ENCODE results near the gene PCMTD2.

Gene PCMTD2

DNA sequence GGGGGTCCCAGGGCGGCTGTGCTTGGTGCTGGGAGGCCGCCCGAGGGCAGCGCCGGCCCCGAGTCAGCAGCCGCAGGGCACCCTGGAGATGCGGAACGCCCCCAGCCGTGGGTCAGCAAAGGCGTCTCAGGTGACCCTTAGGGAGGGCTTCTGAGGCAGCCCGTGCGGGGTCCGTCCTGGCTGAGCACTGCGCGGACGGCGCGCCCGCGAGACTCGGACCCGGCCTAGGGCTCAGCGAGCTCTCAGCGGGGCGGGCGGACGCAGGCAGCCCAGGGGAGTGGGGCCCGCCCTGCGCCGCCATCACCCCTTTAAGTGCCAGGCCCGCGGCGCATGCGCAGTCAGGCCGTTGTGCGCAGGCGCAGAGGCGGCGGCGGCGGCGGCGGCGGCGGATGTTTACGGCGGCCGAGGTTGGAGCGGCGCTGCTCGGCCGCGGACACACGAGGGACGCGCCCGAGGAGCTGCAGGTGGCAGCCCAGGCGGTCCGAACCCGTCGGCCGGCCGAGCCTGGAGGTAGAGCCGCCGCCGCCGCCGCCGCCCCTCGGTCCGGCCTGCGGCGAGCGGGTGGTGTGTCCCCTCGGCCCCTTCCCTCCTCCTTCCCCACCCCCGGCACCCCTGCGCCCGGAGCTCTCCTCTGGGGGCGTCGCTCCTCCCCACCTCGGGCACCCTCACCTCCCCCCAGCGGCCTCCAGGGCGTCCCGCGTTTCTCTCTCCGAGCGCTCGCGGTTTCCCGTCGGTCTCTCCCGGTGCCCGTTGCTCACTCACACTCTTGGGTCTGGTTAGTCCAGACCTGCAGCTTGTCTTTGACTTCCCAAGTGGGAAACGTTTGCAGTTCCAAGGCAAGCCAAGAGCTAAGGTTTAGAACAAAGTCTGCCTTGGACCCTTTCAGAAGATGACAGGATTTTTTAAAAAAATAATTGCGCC lies at the start of gene PCMTD2:
Gene PCMTD2 (plus strand): TSS at position 388 of the 921 bp plus-strand sequence. CDS start 4,218 bp downstream, outside the sequence.
- no peak for FAIRE-seq

DNA sequence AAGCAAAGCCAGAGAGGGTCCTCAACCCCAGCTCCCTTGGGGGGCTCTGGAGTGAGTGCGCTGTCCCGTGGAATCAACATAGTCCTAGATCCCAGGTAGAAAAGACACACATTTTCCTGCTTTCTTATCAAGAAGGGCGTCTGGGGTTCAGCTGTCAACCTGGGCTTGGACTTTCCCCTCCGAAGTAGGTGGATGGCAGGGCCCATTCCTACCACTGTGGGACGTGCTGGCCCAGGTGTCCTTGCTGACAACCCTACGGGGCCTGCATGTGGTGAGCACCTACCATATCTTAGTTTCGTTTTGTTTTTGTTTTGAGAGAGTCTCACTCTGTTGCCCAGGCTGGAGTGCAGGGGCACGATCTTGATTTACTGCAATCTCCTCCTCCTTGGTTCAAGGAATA lies 48.9 kb upstream of the PCMTD2 start:
- no peak for FAIRE-seq

DNA sequence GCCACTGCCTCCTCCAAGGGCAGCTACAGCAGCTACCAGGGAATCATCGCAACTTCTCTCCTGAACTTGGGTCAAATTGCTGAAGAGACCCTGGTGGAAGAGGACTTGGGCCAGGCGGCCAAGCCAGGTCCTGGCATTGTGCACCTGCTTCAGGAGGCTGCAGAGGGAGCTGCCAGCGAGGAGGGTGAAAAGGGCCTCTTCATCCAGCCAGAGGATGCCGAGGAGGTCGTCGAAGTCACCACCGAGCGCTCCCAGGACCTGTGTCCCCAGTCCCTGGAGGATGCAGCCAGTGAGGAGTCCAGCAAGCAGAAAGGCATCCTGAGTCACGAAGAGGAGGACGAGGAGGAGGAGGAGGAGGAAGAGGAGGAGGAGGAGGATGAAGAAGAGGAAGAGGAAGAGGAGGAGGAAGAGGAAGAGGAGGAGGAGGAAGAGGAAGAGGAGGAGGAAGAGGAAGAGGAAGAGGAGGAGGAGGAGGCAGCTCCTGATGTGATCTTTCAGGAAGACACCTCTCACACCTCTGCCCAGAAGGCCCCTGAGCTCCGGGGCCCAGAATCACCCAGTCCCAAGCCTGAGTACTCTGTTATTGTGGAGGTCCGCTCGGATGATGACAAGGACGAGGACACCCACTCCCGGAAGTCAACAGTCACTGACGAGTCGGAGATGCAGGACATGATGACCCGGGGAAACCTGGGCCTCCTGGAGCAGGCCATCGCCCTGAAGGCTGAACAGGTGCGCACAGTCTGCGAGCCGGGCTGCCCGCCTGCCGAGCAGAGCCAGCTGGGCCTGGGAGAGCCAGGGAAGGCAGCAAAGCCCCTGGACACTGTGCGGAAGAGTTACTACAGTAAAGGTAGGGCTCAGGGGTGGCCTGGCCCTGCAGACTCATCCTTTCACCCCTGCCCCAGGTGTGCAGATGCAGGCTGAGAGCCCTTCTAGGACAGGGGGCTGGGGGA lies 47.6 kb upstream of the PCMTD2 start:
- FAIRE-seq, result no peak

DNA sequence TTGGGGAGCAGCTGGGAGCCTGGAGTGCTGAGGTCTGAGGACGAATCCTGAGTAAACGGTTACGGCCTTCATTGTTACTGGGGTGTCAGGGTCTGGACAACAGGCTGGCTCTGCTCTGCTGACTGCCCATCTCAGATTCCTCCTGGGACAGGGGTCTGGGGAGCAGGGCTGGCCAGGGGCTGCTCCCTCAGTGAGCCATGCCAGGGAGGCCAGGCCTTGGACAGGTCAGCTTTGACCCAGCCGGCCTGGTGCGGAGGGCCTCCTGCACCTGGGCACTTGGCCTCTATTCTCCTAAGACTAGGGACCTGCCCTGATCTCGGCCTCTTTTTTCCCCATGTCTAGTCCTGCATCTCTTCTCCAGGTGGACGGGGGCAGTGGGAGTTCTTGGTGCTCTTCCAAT lies 46.4 kb upstream of the PCMTD2 start:
- no peak for FAIRE-seq

DNA sequence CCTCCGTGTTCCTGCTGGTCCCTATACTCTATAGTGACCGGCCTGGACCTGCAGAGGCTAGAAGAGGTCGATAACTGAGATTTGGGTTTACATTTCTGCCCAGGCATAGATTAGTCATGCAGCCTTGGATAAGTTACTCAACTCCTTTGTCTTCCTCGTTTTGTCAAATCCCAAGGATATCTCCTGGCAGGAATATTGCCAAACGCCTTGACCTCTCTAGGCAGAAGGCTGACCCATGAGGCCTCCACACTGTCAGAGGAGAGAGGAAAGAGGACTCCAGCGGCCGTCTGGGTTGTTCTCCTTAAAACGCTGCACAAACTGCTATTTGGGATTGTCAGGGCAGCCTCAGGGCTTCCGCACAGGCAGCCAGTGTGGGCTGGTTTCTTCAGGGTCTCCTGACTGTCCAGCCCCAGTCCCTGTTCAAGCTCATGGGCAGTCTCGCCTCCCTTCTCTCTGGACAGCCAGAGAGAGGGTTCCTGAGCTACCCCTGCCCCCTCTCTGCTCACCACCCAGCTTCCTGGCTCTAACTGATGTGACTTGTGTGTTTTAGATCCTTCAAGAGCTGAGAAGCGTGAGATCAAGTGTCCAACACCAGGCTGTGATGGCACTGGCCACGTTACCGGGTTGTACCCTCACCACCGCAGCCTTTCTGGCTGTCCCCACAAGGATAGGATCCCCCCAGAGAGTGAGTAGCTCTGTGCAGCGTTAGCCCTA lies 44.7 kb upstream of the PCMTD2 start:
- no peak for FAIRE-seq

DNA sequence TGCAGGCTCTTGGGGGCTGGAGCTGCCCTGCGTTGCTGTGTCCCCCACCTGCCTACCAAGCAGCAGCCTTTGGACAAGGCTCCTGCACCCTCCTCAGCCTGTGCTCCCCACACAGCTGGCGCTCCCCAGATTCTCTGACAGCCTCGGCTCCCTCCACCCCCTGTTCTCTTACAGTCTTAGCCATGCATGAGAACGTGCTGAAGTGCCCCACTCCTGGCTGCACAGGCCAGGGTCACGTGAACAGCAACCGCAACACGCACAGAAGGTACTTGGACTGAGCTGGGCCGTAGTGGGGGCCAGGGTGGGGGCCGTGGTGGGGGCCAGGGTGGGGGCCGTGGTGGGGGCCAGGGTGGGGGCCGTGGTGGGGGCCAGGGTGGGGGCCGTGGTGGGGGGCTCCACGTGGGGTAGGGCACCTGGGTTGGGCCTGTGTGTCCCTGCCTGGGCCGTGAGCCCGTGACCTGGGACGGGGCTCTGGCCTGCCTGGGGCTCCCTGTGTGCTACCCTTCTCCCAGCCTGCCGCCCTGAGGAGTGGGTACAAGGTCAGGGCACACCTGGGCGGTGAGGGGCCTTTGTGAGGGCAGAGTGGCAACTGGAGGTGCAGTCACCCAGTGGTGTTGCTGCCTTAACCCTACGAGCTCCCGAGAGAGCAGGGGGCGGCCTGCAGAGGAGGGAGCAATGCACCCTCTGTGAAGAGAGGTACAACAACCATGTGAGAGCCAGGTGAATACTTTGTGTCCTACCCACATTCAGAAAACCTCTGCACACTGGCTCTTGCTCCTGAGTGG lies 43.5 kb upstream of the PCMTD2 start:
- no peak for FAIRE-seq

DNA sequence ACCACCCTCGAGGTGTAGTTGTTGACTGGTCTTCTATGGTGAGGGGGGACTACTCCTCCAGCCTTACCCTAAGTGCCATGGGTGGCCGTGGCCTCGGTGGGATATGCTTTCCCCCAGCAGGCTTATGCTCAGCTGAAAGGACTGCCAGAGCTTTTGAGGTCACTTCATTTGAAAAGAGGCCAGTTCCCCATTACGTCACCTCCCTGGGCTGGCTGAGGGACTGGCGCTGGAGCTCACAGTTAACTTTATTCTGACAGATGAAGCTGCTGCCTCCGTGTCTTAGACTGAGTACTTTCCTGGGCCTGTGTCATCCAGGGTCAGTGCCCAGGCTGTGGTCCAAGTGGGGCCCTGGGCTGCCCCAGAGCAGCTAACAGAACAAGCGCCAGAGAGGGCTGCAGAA lies 42.8 kb upstream of the PCMTD2 start:
- no peak for FAIRE-seq

DNA sequence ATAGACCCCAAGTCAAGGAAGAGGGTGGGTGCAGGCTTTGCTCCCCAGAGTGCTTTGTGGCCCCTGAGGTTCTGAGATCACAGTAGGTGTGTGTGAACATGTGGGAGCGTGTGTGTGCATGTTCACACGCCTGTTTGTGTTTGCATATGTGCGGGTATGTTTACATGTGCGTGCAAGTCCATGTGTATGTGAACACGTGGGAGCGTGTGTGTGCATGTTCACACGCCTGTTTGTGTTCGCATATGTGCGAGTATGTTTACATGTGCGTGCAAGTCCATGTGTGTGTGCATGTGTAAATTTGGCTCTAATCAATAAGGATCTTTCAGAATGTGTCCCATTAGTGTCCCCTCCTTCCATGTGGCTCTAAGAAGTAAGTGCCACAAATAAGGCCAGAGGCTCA lies 41.4 kb upstream of the PCMTD2 start:
- FAIRE-seq, result no peak

DNA sequence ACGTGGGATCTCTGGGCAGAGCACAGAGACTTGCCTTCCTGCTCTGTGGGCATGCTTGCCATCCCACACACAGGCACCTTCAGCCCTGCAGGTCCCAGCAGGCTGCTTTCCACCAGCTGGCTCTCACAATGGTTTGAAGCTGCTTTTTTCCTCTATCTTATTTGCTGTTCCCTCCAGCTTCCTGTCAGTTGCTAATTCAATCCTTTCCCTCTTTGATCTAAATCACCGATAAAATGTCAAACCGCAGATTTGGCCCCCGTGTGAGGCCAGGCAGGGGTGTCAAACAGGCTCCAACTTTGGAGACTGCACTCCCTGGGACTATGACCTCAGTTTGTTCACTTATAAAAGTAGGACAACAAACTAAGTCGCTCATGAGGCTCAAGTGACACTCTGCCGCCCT lies 40.6 kb upstream of the PCMTD2 start:
- no peak for FAIRE-seq

DNA sequence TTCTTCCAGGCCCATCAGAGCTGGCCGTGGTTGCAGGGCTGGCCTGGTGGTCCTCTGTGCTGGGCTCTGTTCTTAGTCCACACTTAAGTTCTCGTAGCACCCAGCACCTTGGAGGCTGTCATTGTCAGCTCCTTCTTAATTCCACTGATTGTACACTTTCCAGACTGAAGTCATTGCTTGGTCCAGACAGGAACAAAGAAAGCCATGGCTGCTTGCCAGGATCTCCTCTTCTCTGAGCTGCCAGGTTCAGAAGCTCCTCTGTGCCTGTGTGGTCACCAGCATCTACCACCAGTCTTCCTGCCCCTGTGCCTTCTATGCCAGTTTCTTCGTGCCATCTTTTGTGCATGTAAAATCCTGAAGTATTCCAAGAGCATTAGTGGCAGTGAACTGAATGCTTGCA lies 39.5 kb upstream of the PCMTD2 start:
- no peak for FAIRE-seq

DNA sequence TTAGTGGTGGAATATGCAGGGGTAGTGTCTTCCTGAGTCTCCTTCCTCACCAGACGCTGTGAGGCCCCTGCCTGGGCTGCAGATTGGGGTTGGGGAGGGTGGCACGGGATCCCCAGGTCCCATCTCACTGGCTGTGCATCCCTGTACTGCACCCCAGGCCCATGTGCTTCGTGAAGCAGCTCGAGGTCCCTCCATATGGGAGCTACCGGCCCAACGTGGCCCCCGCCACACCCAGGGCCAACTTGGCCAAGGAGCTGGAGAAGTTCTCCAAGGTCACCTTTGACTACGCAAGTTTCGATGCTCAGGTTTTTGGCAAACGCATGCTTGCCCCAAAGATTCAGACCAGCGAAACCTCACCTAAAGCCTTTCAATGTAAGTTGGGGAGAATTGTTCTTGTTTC lies 38.6 kb upstream of the PCMTD2 start:
- FAIRE-seq, result no peak

DNA sequence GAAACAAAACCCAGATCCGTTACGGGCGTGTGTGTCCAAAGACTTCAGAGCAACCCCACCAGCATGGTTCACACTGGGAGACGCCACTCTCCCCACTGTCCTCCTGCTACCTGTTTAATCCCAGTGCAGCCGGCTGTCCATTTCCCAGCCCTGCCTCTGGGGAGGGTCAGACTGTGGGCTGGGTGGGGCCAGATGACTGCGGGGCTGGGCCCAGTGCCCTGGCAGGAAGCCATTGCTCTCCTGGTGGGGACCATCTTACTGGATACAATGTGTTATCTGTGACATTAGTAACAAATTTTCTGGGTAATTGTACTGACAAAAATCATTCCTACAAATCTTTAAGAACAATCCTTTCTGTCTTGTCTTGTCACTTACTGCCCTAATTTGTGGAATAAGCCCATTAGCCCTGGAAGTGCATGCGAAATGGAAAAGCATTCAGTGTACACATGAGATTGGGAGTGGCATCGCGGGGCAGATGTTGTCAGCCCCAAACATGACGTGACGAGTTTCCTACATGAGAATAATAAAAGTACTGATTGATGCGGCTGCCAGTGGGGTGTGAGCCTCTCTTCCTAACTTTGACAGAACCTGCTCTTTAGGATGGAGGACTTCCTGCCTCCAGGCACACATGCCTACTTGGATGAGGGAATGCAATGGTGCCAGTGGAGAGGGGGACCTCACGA lies 37.9 kb upstream of the PCMTD2 start:
- FAIRE-seq, result no peak

DNA sequence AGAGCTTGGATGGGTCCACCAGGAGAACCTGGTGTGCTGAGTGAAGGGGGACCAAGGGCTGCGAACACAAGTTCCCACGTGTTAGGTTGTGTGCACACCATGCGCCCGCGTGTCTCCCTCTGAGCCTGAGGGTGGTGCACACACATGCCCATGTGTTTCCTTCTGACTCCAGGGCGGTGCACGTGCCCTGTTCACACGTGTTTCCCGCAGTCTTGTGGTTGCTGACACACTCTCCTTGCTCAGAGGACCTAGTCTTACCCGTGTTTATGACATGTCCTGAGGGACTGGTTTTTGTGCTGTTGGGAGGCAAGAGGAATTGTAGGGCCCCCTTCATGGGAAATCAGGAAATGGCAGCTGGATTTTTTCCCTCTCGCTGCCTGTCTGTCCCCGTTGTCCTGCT lies 36.3 kb upstream of the PCMTD2 start:
- no peak for FAIRE-seq

DNA sequence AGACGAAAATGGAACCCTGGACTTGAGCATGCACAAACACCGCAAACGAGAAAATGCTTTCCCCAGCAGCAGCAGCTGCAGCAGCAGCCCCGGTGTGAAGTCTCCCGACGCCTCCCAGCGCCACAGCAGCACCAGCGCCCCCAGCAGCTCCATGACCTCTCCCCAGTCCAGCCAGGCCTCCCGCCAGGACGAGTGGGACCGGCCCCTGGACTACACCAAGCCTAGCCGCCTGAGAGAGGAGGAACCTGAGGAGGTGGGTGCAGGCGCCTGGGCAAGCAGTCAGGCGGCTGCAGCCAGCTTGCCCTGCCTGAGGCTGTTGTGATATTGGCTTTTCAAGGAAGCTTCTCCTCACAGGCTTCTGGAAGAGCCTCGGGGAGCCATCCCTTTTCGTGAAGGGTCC lies 35.8 kb upstream of the PCMTD2 start:
- no peak for FAIRE-seq

DNA sequence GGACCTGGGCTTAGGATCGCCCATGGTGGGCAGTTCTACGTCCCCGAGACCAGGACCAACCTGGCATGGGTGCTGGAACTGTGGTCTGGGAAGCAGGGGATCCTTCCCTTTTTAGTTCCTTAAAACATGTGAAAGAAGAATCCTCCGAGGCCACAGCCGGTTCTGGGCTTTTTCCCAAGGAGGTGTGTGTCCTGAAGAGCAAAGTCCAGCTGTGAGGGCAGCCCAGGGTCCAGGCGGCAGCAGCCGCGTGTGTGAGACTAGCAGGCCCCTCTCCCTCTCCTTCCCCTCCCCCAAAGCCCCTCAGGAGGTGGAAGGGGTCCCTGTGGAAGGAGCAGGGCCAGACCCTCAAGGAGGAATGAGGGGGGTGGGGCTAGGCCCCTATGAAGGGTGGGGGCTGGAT lies 35.1 kb upstream of the PCMTD2 start:
- no peak for FAIRE-seq

DNA sequence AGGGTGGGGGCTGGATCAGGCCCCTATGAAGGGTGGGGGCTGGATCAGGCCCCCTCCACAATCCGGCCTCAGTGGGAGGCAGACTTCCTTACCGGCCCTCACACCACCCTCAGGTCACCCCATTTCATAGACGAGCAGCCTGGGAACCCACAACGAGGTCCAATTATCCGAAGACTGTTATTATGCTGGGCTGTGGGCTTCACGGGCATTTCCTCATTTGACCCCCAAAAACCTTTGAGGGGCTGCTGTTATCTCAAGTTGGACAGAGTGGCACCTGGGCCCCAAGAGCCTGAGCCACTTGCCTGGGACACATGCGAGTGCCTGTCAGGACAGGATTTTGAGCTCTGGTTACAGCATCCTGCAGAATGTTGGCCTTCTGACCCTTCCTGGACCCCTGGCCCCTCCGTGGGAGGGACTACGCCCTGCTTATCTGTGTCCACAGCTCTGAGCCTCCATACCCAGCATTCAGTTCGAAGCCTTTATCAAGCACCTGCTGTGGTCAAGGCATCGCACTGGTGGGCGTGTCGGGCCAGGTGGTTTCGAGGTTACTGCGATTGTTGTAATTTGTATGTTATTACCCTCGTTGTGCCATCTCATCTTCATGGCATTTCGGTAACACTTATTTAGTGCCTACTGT lies 34.5 kb upstream of the PCMTD2 start:
- FAIRE-seq, result no peak

DNA sequence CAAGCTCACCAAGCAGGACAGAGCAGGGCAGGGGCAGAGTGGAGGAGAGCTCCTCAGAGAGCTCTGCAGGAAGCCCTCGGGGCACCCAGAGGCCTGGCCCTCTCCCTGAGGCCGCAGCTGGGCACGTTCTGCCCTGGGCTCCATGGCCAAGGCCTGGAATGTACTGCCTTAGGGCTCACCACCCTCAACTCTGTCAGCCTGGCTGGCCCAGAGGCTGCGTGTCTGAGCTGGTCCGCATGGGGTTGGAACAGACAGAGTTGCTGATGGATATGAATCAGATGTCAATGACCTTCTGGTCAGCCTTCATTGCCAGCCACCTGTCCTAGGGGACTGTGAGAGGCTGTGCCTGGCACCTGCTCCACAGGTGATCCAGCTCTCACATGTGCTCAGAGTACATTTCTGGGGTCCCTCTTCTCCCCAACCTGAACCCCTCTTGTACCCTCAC lies 33.2 kb upstream of the PCMTD2 start:
- no peak for FAIRE-seq

DNA sequence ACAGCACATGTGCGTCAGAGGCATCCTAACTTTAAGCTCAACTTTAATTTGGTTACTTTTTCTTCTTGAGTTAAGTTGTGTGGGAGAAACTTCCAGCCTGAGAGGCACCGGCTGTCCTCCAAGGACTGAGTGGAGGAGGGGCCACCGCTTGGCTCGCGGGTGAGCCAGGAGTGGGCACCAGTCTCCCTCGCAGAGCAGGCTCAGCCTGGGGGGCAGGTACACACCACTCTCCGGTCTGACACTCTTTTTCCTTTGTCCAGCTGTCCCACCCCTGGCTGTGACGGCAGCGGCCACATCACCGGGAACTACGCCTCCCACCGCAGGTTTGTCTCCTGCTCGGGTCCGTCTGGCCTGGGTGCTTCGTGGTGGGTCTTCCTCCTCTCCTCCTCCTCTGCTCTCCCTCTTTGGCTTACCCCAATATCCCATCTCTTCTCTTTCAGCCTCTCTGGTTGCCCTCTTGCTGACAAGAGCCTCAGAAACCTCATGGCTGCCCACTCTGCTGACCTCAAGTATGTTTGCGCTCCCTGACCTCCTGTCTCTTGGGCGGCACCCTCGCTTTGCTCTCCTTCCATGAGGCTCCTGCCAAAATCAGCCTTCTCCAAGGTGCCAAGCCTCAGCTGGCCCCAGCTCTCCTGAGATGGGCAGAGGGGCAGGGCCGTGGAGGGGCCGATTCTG lies 32.6 kb upstream of the PCMTD2 start:
- no peak for FAIRE-seq

DNA sequence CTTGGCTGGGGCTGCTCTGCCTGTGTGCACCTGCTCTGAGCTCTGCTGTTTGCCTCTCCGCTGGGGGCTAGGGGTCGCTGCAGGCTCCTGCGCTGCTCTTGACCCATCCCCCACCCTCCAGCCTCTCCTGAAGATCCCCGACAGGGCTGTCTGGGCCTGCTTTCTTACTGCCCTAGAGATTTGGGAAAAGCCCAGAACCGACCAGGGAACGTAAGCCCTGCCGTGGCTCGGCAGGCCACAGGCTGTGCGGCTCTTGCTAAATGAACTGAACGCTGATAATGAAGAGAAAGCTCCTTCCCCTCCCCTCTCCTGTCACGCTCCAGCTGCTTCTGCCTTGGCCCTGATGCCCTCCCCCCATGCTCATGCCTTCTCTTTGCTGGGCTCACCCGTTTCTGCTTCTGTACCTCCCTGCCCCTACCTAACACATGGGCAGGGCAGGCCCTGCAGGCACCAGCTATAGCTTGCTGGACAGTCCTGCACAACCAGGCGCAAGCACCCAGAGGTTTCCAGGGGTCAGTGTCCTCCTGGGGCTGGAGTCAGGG lies 32.0 kb upstream of the PCMTD2 start:
- FAIRE-seq, result no peak

Data from TTC549 (cell line).